Skeletal muscle cell (primary cell): Measurements from ENCODE around the gene ARHGAP42.
A peak's percentile ranks its signal among the peaks of the same experiment; 100 is the strongest.

Experiments used
- DNase-seq: peaks from one replicate; pipeline ENCODE4 v3.0.0-alpha.2; 2010; ENCODE audit warnings: low read depth
- H3K4me3 ChIP-seq: 2 replicates; pipeline ENCODE4 v1.5.1; 2011; ENCODE audit warnings: low read depth, mild to moderate bottlenecking, control low read depth, low read length, moderate library complexity

The ARHGAP42 gene

DNA sequence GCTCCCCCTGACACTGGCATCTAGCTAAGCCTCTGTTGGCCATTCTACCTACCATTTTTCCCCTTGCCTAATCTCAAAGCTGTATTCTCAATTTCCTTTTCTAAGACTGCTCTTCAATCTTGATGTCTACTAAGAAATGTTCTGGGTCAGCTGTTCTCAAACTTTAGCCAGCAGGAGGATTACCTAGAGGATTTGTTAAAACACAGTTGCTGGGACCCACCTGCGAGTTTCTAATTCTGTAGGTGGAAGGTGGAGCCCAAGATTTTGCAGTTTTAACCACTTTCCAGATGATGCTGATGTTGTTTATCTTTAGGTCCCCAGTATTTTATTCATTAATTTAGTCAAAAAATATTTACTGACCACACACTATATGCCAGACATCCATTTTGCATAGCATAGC, 9.3 kb upstream of the ARHGAP42 start:
- no peak overlapping the region for H3K4me3 ChIP-seq
- DNase-seq: no peak

DNA sequence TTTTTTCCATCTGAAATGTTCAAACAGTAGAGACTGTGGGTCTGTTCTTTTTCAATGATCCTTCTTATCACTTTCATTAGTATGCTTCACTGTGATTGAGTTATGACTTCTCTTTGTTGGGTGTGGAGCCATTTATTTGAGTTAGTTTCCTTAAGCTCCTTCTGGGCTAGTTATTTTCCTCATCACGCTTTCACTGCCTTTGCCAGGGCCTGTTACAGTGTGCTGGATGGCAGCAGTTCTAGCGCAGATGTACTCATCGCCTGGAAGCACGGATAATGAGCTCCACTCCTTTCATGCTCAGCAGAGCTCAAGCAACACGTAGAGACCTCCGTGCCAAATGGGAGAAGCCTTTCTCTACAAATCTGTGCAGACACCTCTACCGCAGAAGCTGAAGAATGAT, 7.0 kb upstream of the ARHGAP42 start:
- no peak overlapping the region for H3K4me3 ChIP-seq

DNA sequence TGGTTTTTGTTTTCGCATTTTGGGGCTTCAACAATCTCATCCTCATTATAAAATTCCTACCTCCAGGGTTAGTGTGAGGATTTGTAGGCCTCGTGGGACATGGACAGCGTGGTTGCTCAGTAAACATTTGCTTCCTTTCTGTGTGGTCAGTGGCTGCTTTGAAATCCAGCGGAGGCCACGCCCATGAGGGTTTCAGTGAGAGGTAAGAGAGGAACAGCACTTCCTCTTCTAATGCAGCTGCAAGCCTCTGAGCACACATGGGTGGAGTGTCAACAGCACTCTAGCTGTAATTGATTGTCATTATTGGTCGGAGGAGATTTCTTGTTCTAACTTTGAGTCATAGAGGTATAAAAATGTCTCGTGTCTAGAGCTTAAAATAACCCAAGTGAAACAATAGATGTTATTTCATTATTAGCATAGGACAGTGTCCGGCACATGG, 6.0 kb upstream of the ARHGAP42 start:
- no peak overlapping the region for H3K4me3 ChIP-seq
- DNase-seq: peak; percentile 73

More for the DNA sequence above, 7.0 kb upstream of the ARHGAP42 start:
- no peak for DNase-seq

DNA sequence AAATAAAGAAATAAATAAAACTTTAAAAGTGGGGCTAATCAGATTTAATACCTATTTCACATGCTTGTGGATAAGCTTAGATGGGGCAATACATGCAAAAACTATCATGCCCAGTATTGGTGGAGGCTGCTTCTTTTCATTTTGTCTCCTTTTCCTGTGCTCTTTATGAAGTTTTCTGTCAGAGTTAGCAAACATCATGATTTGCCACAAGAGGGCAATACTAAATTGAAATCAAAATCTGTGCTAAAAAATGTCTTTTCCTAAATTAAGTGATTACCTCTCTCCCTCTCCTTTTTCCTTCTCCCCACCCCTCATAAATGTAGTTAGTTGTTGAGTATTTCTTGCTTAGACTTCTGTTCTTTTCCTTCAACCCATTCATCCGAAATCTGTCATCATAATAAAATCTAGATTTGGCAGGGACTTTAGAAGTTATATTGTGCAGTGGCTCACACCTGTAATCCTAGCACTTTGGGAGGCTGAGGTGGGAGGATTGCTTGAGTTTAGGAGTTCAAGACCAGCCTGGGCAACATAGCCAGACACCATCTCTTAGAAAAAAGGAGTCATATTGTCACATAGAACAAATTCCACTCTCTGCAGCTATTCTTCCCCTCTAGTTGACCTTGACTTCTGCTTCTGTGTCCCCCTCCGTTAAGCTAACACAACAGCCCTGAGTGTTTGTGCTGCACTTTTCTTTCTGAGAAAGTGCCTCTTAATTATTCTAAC, 4.7 kb upstream of the ARHGAP42 start:
- DNase-seq: peak; percentile 12
- no peak overlapping the region for H3K4me3 ChIP-seq

DNA sequence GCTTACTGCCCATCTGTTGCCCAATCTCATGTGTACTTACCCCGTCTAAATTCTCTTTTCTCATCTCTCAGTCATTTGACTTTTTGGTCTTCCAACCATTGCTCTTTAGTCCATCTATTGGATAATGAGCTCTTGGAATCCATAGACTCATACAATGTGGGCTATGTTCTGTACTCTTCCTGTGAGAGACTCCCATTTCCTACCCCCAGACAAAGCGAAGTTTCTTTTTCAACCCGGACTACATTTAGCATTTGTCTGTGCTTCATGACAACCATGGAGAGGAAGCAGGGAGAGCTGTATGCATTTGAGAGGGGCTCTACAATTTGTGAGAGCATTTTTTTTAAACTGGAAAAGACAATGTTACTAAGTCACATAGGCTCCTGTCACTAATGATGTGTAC, 4.0 kb upstream of the ARHGAP42 start:
- H3K4me3 ChIP-seq: no peak overlapping the region
- no peak for DNase-seq

DNA sequence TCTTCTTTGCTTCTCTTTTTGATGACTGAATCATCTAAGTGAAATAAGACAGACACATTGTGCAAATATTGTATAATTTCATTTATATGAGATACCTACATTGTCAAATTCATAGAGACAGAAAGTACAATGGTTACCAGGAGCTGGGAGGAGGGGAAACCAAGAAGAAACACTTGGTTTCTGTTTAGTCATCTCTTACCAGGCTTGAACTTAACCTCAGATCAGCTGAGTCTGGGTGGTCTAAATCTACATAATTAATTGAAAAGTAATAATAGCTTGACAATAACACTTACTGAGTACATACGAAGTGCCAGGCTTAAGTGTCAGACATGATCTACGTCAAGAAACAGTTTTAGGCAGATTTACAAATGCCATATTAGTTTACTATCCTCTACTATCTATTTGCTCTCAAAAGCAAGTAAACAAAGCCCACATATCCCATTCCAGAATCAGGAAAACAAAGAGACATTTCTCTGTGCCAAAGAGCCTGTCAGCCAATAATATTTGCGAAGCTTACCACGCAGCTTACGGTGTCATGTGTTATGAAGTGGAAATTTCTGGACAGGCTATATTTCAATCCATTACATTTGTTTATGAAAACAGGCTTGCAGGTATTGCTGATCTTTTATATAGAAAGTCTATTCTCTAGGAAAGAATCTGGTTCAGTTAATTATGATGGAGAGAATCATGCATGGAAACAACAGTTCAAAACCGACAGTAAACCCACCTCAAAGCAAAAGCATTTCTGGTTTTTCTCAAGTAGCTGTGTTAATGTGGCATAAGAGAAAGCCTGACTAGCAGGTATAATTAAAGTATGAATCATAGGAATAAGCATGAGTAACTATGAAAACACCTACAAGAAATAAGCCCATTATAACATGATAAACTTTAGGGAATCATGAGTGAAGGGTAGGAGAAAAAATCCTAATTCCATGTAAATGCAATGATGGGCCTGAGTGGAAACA, 2.7 kb upstream of the ARHGAP42 start:
- DNase-seq: no peak
- no peak overlapping the region for H3K4me3 ChIP-seq

DNA sequence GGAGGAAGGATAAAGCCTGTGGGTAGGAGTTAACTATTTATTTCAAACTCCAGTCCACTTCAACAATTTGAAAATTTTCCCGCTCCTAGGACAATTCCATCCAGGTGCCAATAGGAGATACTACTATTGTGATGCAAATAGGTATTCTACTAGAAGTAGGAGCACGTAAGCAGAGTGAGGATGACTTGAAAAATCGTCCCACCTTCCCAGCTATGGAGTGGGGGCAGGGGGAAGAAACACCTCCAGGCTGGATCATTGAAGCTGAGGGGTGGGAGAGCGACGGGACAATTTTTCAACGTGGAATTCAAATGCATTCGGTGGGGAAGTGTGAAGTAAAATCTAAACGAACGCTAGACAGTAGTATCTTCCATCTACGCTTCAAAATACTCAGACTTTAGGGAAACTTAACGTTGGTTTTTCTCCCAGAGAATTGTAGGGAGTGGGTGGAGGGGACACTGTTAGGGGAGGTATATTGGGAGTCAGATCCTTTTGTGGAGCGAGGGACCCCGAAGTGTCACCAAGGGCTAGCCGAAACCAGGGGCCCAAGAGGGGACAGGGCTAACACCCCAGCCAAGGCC, 523 bp upstream of the ARHGAP42 start:
- no peak for DNase-seq
- peak overlapping the region; percentile 77 for H3K4me3 ChIP-seq

DNA sequence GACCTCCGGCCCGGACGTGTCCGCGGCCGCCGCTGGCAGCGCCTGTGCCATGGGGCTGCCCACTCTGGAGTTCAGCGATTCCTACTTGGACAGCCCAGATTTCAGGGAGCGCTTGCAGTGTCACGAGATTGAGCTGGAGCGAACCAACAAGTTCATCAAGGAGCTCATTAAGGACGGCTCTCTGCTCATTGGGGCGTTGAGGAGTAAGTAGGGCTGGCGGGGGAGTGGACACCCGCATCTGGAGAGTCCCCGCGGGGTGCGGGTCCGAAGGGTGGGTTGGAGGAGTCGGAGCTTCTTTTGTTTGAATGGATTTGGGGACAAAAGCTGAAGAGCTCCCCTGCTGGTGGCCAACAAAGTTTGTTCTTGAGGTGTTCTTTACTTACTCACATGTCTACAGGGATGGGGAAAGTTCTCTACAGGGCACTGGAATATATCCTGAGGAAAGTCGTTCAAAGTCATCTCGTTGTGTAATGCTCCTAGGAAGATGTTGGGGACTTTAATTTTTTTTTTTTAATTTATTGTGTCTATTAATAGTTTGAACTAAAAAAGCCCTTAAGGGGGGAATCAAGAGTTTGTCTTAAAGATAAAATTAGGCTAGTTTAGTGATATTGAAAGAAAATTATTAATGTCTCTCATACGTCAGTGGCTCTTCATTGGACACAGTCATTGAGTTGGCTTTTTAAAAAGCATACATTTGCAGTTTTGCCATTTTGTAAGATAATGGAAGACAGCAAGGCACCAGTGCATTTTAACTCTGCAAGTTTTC, 725 bp downstream of the ARHGAP42 start:
- DNase-seq: peak; percentile 47
- peak overlapping the region; percentile 77 for H3K4me3 ChIP-seq

DNA sequence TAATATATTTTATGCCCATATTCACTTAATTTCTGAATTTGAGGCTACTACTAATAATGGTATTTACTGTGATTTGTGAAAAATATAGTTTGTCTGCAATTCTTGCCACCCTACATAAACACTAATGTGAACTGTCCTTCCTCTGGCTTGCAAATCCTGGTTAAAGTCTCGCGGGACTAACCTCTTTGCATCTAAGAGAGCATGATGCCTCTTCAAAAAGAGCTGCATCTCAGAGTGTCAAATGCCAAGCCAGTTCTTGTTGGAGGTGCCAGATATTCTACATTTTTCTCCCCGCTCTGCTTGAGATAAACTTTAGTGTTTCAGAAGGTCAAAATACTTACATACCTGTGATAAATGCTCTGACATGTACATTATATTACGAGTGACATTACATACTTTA, 2.1 kb downstream of the ARHGAP42 start:
- DNase-seq: no peak
- peak overlapping the region; percentile 1 for H3K4me3 ChIP-seq

DNA sequence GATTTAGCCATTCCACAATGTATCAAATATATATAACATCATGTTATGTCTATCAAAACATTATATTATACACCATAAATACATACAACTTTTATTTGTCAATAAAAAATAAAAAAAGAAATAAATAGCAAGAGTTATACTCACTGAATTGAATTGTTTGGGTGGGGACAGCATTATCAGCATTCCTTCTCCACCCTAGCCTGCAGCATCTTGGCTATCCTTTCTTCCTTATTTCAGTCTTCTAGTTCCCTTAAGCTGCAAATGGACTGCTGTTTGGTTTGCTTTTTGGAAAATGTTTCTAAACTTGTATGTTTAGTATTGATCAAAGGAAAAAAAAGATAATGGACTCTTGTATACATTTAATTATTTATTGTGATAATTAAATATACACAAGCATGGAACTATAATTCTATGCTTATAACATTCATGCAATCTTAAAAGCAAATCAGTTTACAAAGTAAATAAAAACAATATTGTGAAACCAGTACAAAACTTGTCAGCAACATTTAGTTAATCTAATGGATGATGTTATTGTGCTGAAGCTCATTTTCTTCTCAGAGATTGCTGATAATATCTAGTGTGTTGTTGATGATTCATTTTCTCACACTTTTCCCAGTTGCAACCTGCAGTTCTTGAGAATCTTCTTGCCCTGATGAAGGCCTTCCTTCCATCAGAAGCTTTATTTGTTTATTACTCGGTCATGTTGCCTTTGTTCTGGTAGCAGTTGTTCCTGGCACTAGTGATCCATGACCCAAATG, 5.0 kb downstream of the ARHGAP42 start:
- DNase-seq: no peak
- no peak overlapping the region for H3K4me3 ChIP-seq

DNA sequence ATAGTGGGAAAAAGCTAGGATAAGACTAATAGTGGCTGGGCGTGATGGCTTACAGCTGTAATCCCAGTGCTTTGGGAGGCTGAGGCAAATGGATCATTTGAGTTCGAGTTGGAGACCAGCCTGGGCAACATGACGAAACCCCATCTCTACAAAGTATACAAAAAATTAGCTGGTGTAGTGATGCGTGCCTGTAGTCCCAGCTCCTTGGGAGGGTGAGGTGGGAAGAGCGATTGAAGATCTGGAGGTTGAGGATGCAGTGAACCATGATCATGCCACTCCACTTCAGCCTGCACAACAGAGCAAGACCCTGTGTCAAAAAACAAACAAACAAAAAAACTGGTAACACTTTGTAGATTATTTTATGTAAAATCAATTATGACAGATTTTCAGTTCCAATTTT, 8.8 kb downstream of the ARHGAP42 start:
- no peak for DNase-seq
- no peak overlapping the region for H3K4me3 ChIP-seq

DNA sequence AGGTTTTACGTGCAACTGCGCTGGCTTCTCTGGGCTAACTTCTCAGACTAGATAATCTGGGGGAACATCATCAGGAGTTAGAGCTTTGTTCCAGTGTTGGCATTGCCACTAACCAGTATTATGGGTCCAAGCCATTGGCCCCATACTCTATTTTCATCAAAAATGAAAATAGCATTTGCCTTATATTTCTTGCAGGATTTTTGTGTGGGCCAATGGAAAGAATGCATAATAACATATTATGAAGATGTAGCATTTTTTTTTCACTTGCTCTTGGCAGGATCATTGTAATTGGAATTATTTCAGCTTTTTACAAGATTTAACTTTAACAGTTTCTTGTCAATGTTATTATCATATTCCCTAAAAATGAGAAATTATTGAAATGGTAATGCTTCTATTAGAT, 16.1 kb downstream of the ARHGAP42 start:
- no peak for DNase-seq
- H3K4me3 ChIP-seq: no peak overlapping the region

DNA sequence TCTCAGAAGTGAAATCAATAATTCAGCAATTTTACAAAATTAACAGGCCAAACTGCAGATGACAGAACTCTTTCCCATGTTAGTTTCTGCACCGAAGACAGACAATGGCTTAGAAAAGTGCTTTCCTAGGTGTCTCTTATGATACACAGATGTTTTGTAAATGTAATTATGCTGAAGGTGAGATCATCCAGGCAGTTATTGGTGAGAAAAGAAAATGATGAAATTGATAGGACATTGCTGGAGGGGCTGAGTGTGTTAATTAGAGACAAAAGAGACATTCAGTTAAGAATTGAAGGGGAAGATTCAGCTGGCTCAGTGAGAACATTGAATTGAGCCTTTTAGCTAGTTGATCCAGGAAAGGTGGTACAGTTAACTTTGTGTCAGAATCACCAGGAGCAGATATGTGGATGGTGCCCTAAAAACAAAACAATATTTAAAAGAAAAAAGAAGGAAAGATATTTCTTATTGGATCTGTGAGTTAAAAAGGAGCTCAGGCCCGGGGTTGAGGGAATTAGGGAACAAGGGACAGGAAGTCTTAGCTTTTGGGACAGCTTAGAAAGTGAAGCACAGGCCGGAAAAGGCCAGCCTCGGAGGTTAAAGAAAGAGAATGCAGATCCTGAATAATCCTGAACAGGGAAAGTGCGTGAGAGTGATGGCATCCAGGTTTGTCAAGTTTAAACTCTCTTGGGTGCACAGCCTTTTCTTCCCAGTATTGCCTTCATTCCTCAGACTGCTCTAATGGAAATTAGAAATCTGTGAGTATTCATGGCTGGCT, 16.9 kb downstream of the ARHGAP42 start:
- no peak for DNase-seq
- no peak overlapping the region for H3K4me3 ChIP-seq

DNA sequence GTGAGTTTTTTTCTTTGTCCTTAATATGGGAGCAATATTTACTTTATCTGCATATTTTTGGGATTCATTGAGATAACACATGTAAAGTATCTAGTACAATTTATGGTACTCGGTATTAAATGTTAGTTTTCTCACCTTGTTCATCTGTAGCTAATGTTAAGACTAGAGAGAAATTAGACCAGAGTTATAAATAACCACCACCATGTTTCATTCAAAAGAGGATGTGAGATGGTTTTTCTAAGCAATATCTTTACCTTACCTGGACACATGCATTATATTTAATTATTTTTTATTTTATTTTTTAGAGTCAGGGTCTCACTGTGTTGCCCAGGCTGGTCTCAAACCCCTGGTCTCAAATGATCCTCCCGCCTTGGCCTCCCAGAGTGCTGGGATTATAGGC, 18.4 kb downstream of the ARHGAP42 start:
- no peak for DNase-seq
- H3K4me3 ChIP-seq: no peak overlapping the region

DNA sequence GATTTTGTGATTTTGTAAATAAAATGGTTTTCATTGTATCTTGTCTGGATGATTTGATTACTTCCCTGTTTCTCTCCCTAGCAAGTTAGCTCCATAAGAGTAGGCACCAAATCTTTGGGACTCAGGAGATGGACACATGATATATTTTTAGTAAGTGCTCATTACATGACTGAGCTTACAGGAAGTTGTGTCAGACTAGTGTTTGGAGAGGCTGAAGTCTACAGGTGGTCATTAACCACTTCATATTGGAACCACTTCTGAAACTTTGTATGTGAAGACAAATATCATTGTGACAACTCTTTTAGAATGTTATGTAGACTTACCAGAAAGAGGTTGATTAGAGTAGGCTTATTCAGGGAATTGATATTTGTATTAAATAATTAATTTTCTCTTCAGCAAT, 19.1 kb downstream of the ARHGAP42 start:
- H3K4me3 ChIP-seq: no peak overlapping the region
- no peak for DNase-seq

DNA sequence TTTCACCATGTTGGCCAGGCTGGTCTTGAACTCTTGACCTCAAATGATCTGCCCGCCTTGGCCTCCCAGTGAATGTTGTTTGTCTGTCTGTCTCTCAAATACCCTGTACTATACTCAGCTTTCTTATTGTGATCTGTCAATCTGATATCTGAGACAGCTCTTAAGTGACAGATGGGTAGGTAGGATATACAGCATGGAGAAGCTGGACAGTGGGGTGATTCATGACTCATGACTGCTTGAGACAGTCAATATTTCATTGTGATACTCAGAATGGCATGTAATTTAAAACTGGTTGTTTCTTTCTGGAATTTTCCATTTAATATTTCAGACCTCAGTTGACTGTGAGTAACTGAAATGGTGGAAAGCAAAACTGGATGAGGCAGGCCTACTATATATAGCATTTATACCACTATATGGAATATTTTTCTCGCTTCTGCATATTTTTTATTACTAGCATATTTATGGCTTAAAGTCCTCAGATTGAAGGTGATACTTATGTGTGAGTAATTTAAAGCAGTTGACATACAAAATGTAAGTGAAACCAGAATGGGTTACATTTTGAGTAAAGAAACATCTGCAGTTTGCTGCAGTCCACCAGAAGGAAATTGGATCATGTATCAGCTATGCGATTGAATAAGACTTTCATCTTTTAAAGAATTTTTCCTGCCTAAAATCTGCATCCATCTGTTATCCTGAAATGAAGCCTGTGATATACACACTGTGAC, 22.3 kb downstream of the ARHGAP42 start:
- no peak for DNase-seq

DNA sequence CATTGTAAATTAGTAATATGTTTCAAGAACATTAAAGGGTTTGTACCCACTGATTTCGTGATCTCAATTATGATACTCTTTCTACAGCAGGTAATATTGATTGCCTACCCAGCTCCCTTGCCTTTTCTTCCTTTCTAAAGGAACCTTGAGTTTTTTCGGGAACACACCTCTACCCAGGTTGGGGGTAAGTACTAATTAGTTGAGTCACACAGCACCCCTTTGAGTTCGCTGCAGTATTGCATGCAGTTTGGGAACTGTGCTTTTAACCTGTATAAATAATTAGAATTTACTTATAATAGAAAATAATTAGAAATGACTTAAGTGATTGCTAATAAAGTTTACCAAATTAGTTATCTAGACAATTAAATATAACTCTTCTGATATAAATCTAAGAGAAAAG, 24.9 kb downstream of the ARHGAP42 start:
- no peak for DNase-seq
- H3K4me3 ChIP-seq: no peak overlapping the region

More for the DNA sequence above, 22.3 kb downstream of the ARHGAP42 start:
- no peak overlapping the region for H3K4me3 ChIP-seq

DNA sequence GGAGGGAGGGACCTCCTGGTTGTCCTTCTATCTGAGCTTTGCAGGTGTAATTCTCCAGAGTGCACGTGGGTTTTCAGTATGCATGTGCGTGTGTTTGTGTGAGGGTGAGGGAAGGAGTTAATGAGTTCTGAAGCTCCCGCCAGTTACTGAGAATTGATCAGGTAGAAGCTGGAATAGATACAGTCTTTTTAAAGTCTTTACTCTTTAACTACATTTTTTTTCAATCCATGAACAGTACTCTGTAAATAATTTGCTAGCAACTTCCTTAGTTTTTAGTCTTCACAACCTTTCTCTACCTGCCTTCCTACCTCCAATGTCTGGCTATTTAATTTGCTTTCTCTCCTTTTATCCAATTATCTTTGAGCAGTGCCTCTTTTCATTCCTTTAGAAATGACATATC, 25.5 kb downstream of the ARHGAP42 start:
- no peak for DNase-seq
- no peak overlapping the region for H3K4me3 ChIP-seq
